Inferior parietal cortex (tissue), 1 donor: ENCODE results near the gene VWF.

Source experiments
- DNase-seq: peaks from one replicate; pipeline ENCODE4 v3.0.0-alpha.2; 2016; ENCODE audit errors: extremely low spot score

Gene VWF

GRCh38 chr12:5912437-5913334 lies 211.8 kb downstream of the VWF start:
- no peak for DNase-seq

GRCh38 chr12:5912011-5912410 lies 212.5 kb downstream of the VWF start:
- no peak for DNase-seq

- no peak for DNase-seq
These were observed 213.5 kb downstream of the VWF start for GRCh38 chr12:5910790-5911548.

- no peak for DNase-seq
These were observed 214.9 kb downstream of the VWF start for GRCh38 chr12:5909560-5909959.

- no peak for DNase-seq
These were observed 216.2 kb downstream of the VWF start for GRCh38 chr12:5908251-5908650.

GRCh38 chr12:5907807-5908206 lies 216.7 kb downstream of the VWF start:
- DNase-seq, result no peak

GRCh38 chr12:5905757-5906156 lies 218.7 kb downstream of the VWF start:
- DNase-seq, result no peak

- DNase-seq, result no peak
These were observed 219.5 kb downstream of the VWF start for GRCh38 chr12:5904969-5905368.

- DNase-seq, result no peak
These were observed 220.0 kb downstream of the VWF start for GRCh38 chr12:5904441-5904840.

- DNase-seq, result no peak
These were observed 221.7 kb downstream of the VWF start for GRCh38 chr12:5902736-5903135.

GRCh38 chr12:5901416-5901815 lies 223.1 kb downstream of the VWF start:
- DNase-seq, result no peak

- DNase-seq, result no peak
These were observed 223.8 kb downstream of the VWF start for GRCh38 chr12:5900533-5901205.

- no peak for DNase-seq
These were observed 224.4 kb downstream of the VWF start for GRCh38 chr12:5900076-5900475.

GRCh38 chr12:5899675-5900074 lies 224.8 kb downstream of the VWF start:
- DNase-seq, result no peak

GRCh38 chr12:5898874-5899273 lies 225.6 kb downstream of the VWF start:
- DNase-seq, result no peak
